HL-60 (cell line): ENCODE results near the gene VILL.
A peak's percentile ranks its signal among the peaks of the same experiment; 100 is the strongest.

ENCODE experiments used
- DNase-seq, 2 experiments: peaks; one replicate each; pipeline ENCODE4 v3.0.0-alpha.2; 2010 to 2020; ENCODE audit warnings: low read depth in 1 of 2, low spot score in 1 of 2
- H3K27ac ChIP-seq: fragments of 250-450 bp; sonication (Bioruptor Pico); replicated peaks from 2 replicates; pipeline ENCODE4 v1.5.1; 2020; ENCODE audit warnings: mild to moderate bottlenecking, moderate library complexity
- H3K27me3 ChIP-seq: fragments of 250-450 bp; sonication (Bioruptor Pico); 2 replicates; pipeline ENCODE4 v1.5.1; 2021; ENCODE audit warnings: mild to moderate bottlenecking, moderate library complexity; ENCODE audit not compliant: insufficient read depth, poor library complexity, severe bottlenecking
- H3K4me3 ChIP-seq: replicated peaks from 2 replicates; pipeline ENCODE4 v1.5.1; 2011; ENCODE audit warnings: mild to moderate bottlenecking, control low read depth, low read length; ENCODE audit not compliant: insufficient read depth
- GABPA ChIP-seq: IDR thresholded peaks from 2 replicates; pipeline ENCODE4 v1.6.1; 2012; ENCODE audit warnings: low read depth
- POLR2AphosphoS5 ChIP-seq: IDR thresholded peaks from 2 replicates; pipeline ENCODE4 v1.6.1; 2012; ENCODE audit warnings: low read depth
- SPI1 ChIP-seq: IDR thresholded peaks from 2 replicates; pipeline ENCODE4 v1.6.1; 2012; ENCODE audit warnings: low read depth, mild to moderate bottlenecking, borderline replicate concordance
- TF ChIP-seq, protein P1 (sequence below): IDR thresholded peaks from 2 replicates; pipeline ENCODE4 v1.6.1; 2012; ENCODE audit warnings: low read depth; ENCODE audit not compliant: insufficient replicate concordance
- TF ChIP-seq, protein P2 (sequence below): IDR thresholded peaks from one replicate; pipeline ENCODE4 v1.5.1; 2011; ENCODE audit warnings: low read length, control low read depth, inconsistent platforms; ENCODE audit not compliant: insufficient read depth

Gene VILL

DNA sequence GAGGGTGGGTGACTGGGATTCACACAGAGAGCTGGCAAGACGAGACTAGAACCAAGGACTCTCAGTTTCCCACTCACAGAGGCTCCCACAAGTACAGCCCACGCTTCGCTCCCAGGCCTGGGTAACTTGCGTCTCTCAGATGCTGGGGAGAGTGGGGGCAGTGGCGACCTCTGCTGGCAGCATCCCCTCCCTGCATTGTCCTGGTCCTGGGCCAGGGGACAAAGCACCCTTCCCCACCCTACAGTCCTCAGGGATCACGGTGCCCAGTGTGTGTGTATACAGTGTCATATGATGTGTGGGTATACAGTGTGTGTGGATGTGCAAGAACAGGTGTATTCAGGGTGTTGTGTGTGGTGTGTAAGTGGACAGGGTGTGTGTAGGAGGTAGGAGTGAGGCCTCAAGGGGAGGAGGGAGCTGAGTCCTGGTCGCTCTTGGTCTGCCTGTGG lies 12.8 kb downstream of the VILL start:
- H3K27ac ChIP-seq: no peak overlapping the region

DNA sequence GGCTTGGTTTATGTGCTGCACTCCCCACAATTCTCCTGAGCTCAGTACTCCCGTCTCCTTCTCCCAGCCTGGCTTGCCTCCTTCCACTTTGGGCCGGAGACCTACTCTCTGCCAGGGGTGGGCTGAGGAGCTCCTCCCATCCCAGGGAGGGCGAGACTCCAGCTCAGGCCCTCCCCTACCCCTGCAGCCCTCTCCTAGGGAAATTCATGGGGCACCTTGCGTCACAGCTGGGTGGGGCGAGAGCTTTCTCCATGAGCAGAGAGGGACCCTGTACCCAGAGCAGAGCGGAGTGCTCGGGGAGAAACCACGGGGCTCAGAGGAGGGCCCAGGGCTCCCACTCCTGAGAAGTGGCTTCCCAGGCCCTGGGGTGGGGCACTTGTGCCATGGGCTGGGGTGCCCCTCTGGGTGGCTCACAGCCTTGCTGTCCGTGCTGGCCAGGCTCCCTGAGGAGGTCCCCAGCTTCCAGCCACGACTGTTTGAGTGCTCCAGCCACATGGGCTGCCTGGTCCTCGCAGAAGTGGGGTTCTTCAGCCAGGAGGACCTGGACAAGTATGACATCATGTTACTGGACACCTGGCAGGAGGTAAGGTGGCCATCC lies 13.3 kb downstream of the VILL start:
- TF ChIP-seq POLR2AphosphoS5 (no peak), GABPA (no peak), SPI1 (no peak)
- TF ChIP-seq, protein P1, sequence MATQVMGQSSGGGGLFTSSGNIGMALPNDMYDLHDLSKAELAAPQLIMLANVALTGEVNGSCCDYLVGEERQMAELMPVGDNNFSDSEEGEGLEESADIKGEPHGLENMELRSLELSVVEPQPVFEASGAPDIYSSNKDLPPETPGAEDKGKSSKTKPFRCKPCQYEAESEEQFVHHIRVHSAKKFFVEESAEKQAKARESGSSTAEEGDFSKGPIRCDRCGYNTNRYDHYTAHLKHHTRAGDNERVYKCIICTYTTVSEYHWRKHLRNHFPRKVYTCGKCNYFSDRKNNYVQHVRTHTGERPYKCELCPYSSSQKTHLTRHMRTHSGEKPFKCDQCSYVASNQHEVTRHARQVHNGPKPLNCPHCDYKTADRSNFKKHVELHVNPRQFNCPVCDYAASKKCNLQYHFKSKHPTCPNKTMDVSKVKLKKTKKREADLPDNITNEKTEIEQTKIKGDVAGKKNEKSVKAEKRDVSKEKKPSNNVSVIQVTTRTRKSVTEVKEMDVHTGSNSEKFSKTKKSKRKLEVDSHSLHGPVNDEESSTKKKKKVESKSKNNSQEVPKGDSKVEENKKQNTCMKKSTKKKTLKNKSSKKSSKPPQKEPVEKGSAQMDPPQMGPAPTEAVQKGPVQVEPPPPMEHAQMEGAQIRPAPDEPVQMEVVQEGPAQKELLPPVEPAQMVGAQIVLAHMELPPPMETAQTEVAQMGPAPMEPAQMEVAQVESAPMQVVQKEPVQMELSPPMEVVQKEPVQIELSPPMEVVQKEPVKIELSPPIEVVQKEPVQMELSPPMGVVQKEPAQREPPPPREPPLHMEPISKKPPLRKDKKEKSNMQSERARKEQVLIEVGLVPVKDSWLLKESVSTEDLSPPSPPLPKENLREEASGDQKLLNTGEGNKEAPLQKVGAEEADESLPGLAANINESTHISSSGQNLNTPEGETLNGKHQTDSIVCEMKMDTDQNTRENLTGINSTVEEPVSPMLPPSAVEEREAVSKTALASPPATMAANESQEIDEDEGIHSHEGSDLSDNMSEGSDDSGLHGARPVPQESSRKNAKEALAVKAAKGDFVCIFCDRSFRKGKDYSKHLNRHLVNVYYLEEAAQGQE: no peak
- TF ChIP-seq, protein P2, sequence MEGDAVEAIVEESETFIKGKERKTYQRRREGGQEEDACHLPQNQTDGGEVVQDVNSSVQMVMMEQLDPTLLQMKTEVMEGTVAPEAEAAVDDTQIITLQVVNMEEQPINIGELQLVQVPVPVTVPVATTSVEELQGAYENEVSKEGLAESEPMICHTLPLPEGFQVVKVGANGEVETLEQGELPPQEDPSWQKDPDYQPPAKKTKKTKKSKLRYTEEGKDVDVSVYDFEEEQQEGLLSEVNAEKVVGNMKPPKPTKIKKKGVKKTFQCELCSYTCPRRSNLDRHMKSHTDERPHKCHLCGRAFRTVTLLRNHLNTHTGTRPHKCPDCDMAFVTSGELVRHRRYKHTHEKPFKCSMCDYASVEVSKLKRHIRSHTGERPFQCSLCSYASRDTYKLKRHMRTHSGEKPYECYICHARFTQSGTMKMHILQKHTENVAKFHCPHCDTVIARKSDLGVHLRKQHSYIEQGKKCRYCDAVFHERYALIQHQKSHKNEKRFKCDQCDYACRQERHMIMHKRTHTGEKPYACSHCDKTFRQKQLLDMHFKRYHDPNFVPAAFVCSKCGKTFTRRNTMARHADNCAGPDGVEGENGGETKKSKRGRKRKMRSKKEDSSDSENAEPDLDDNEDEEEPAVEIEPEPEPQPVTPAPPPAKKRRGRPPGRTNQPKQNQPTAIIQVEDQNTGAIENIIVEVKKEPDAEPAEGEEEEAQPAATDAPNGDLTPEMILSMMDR: no peak
- Histone ChIP-seq H3K4me3 (no peak overlapping the region), H3K27me3 (no peaks in the 10 kb centered on the region), H3K27ac (no peak overlapping the region)
- DNase-seq: no peak

More for the DNA sequence above, 12.8 kb downstream of the VILL start:
- TF ChIP-seq POLR2AphosphoS5: no peak
- TF ChIP-seq, protein P2: peak; percentile 94
- Histone ChIP-seq H3K27me3 (no peaks in the 10 kb centered on the region), H3K4me3 (no peak overlapping the region)
- DNase-seq: peak in 1 of 2 experiments; percentile 60

DNA sequence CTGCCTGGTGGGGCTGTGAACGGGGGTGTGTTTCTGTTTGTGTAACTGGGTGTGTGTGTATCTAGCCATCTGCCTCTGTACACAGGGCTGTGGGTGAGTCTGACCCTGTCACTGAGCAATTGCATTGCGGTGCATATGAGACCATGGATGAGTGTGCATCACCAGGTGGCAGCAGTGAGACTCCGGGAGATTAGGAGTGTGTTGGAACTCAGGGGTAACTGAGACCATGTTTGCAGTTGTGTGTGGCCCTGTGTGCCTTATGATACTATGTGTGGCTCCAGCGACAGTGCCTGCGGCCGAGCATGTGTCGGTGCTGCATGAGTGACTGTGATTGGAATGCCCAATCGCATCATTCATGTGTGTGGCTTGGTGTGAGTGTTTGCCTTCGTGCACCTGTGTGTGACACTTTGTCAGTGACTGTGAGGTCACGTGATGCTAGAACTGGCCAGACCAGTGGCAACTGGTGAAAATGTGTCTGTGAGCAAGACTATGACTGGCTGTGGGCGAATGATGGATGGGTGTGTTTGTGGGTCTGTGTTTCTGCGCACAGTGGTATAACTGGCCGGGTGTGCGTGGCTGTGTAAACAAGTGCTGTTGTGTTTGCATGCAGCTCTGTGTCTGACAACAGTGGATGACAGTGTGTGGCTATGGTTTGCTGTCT lies 14.0 kb downstream of the VILL start:
- TF ChIP-seq SPI1: no peak
- TF ChIP-seq, protein P2: peak; percentile 70
- TF ChIP-seq POLR2AphosphoS5: no peak
- TF ChIP-seq, protein P1: no peak
- TF ChIP-seq GABPA: no peak
- no peak overlapping the region for H3K4me3 ChIP-seq
- DNase-seq: peak in 1 of 2 experiments; percentile 70
- H3K27me3 ChIP-seq: no peaks in the 10 kb centered on the region
- H3K27ac ChIP-seq: no peak overlapping the region
